K562 (cell line): Measurements from ENCODE around the gene ADSS1. TPM values are rescaled to one million over a fixed set of nuclear protein-coding genes. Genes with fewer than 3 reads are reported as not detected.

Source experiments
- ASH1L ChIP-seq: fragments of 450-650 bp; IDR thresholded peaks from 2 replicates; pipeline ENCODE4 v1.6.1; 2018; ENCODE audit warnings: borderline replicate concordance, mild to moderate bottlenecking, low read depth; ENCODE audit not compliant: partially characterized antibody
- E2F6 ChIP-seq, 2 experiments: IDR thresholded peaks; 2 replicates each; pipeline ENCODE4 v1.6.1; 2011; ENCODE audit warnings: borderline replicate concordance in 1 of 2, control low read depth in 1 of 2, low read depth in 1 of 2, low read length in 1 of 2, mild to moderate bottlenecking in 1 of 2, mixed read lengths in 1 of 2, moderate library complexity in 1 of 2; ENCODE audit not compliant: insufficient read depth in 1 of 2, insufficient read length in 1 of 2, poor library complexity in 1 of 2, severe bottlenecking in 1 of 2; ENCODE audit errors: extremely low read depth in 1 of 2
- ELF1 ChIP-seq: fragments of 200-800 bp; sonication (Bioruptor generic); IDR thresholded peaks from 2 replicates; pipeline ENCODE4 v1.6.1; 2016; ENCODE audit warnings: missing genetic modification characterization, missing compliant biosample characterization
- EP400 ChIP-seq: fragments of 450-650 bp; IDR thresholded peaks from 2 replicates; pipeline ENCODE4 v1.6.1; 2017; ENCODE audit warnings: antibody characterized with exemption, mild to moderate bottlenecking, moderate library complexity
- HDAC8 ChIP-seq: fragments of 450-650 bp; IDR thresholded peaks from 2 replicates; pipeline ENCODE4 v1.6.1; 2016; ENCODE audit warnings: mild to moderate bottlenecking, missing genetic modification characterization, moderate library complexity, missing compliant biosample characterization
- SNIP1 ChIP-seq: fragments of 450-650 bp; IDR thresholded peaks from 2 replicates; pipeline ENCODE4 v1.7.1; 2017; ENCODE audit warnings: low read depth, mild to moderate bottlenecking
- ZBTB40 ChIP-seq, 2 experiments: fragments of 450-650 bp in 1 of 2; sonication (generic) in 1 of 2; formaldehyde crosslinking in 1 of 2; IDR thresholded peaks; 2 replicates each; pipeline versions ENCODE4 v1.7.1 to v1.9.0; 2016 to 2022; ENCODE audit warnings: inconsistent platforms in 1 of 2, mild to moderate bottlenecking in 1 of 2, missing genetic modification reagents in 1 of 2
- ZFP36 ChIP-seq: fragments of 150-350 bp; IDR thresholded peaks from 2 replicates; pipeline ENCODE4 v1.6.1; 2018; ENCODE audit warnings: low read length, low read depth; ENCODE audit not compliant: partially characterized antibody
- ZNF197 ChIP-seq: fragments of 200-800 bp; sonication (Bioruptor generic); IDR thresholded peaks from 2 replicates; pipeline ENCODE4 v1.6.1; 2016; ENCODE audit warnings: low read depth, missing genetic modification characterization, missing compliant biosample characterization
- ZNF740 ChIP-seq, 3 experiments: fragments of 200-800 bp in 1 of 3; sonication (Bioruptor generic) in 1 of 3; sonication (generic) in 1 of 3; formaldehyde crosslinking in 1 of 3; IDR thresholded peaks; 2 replicates each; pipeline versions ENCODE4 v1.6.1 to v1.8.0; 2016 to 2022; ENCODE audit warnings: mild to moderate bottlenecking in 2 of 3, missing compliant biosample characterization in 2 of 3, missing genetic modification characterization in 2 of 3, missing genetic modification reagents in 1 of 3
- polyA plus RNA-seq, 8 experiments: library from polyadenylated mRNA; depleted of rRNA in 4 of 8; stranded (reverse) in 5 of 8; unstranded in 3 of 8; fragments of >200 nt; fragmentation: Nextera tagmentation in 2 of 8; fragmentation: Illumina TruSeq in 1 of 8; extraction: Ambion mirVana in 2 of 8; extraction: Trizol in 1 of 8; gene quantifications; 2 replicates each; pipeline versions ENCODE4 v1.2.1 to v1.2.3, GENCODE V29; 2011 to 2014; ENCODE audit warnings: inconsistent platforms in 1 of 8, missing spikeins in 1 of 8
- total RNA-seq, 7 experiments: library from RNA; depleted of rRNA in 6 of 7; stranded (reverse); fragments of >200 nt in 6 of 7; fragmentation: Illumina TruSeq in 2 of 7; extraction: Trizol in 2 of 7; gene quantifications; 2 replicates each; pipeline versions ENCODE4 v1.2.1 to v1.2.3, GENCODE V29; 2011 to 2021; ENCODE audit warnings: low replicate concordance in 1 of 7

The ADSS1 gene
- total and polyA plus RNA-seq, 9 of the 15 experiments (the other 6 are each of a cell fraction or from before 2014, with no cell fraction given): 0.53 to 5.9 (median 3.9) TPM

- TF ChIP-seq ZBTB40 (IDR thresholded peaks at IDR 0.05): no peak
- no peak for TF ChIP-seq ZBTB40 (CRISPR knock-in tag; IDR thresholded peaks at IDR 0.05)
- TF ChIP-seq ELF1 (tag): no peak
- TF ChIP-seq E2F6 (IDR thresholded peaks at IDR 0.05; ENCODE audit: borderline replicate concordance in 1 of 2, extremely low read depth in 1 of 2, insufficient read depth in 1 of 2, insufficient read length in 1 of 2, low read depth in 1 of 2, low read length in 1 of 2, poor library complexity in 1 of 2, severe bottlenecking in 1 of 2): peak in 1 of 2 experiments; percentile 6
- no peak for TF ChIP-seq EP400
- TF ChIP-seq ZNF740 (CRISPR knock-in tag; IDR thresholded peaks at IDR 0.05): peak; percentile 76
- TF ChIP-seq ZNF740 (tag; IDR thresholded peaks at IDR 0.05): no peak; a peak in 1 of 4 replicates
- TF ChIP-seq ZNF197 (CRISPR knock-in tag): no peak
- TF ChIP-seq ASH1L: no peak
- TF ChIP-seq SNIP1: no peak
- no peak for TF ChIP-seq ZFP36
- no peak for TF ChIP-seq HDAC8 (tag)
Observed at GRCh38 chr14:104676694-104677511, 47.1 kb upstream of the ADSS1 start (continued).
